A673 (cell line): Measurements from ENCODE around the gene MRS2. TPM values are rescaled to one million over a fixed set of nuclear protein-coding genes. Genes with fewer than 3 reads are reported as not detected.

Experiments
- BruUV-seq: library from RNA; stranded (reverse); fragments of 400-500 nt; replicated peaks from 2 replicates; lab custom pipeline; 2021; lab: Mats Ljungman, UMichigan
- CTCF ChIA-PET: fragments of 300-600 bp; sonication (Branson Sonifier 250); formaldehyde crosslinking; loops from one replicate; lab custom pipeline; 2022; ENCODE audit warnings: antibody characterized with exemption; lab: Charles Lee
- POLR2A ChIA-PET: fragments of 300-600 bp; sonication (Branson Sonifier 250); formaldehyde crosslinking; loops from one replicate; lab custom pipeline; 2022; ENCODE audit warnings: antibody characterized with exemption; ENCODE audit not compliant: low non-redundant PET; lab: Charles Lee
- DNase-seq: peaks from one replicate; pipeline ENCODE4 v3.0.0-alpha.2; 2015; ENCODE audit warnings: low spot score
- H3K27ac ChIP-seq: fragments of 200-600 bp; sonication (generic); 2 replicates; pipeline ENCODE4 v1.5.1; 2016; ENCODE audit warnings: mixed run types, low read depth, mild to moderate bottlenecking, mixed read lengths, antibody characterized with exemption, low read length; ENCODE audit not compliant: poor library complexity, severe bottlenecking
- H3K27me3 ChIP-seq: fragments of 200-600 bp; sonication (generic); replicated peaks from 2 replicates; pipeline ENCODE4 v1.6.1; 2017; ENCODE audit warnings: mixed run types, low read depth, mild to moderate bottlenecking, mixed read lengths, antibody characterized with exemption, low read length; ENCODE audit not compliant: insufficient read depth, poor library complexity
- H3K36me3 ChIP-seq: fragments of 200-600 bp; sonication (generic); 2 replicates; pipeline ENCODE4 v1.6.1; 2016; ENCODE audit warnings: mixed run types, mild to moderate bottlenecking, mixed read lengths, antibody characterized with exemption, low read length; ENCODE audit not compliant: insufficient read depth, poor library complexity, severe bottlenecking
- H3K4me1 ChIP-seq: fragments of 200-600 bp; sonication (generic); 2 replicates; pipeline ENCODE4 v1.6.1; 2017; ENCODE audit warnings: mixed run types, mild to moderate bottlenecking, mixed read lengths, antibody characterized with exemption, low read length; ENCODE audit not compliant: insufficient read depth, poor library complexity, severe bottlenecking
- H3K4me3 ChIP-seq: fragments of 200-600 bp; sonication (generic); 2 replicates; pipeline ENCODE4 v1.5.1; 2016; ENCODE audit warnings: low read depth, mixed run types, mild to moderate bottlenecking, mixed read lengths, low read length; ENCODE audit not compliant: poor library complexity, severe bottlenecking
- H3K9me3 ChIP-seq: fragments of 200-600 bp; sonication (generic); 2 replicates; pipeline ENCODE4 v1.6.1; 2016; ENCODE audit warnings: mixed run types, low read depth, mild to moderate bottlenecking, mixed read lengths, antibody characterized with exemption, low read length; ENCODE audit not compliant: poor library complexity, severe bottlenecking
- CTCF ChIP-seq: fragments of 300-800, 200-600 bp; sonication (generic); conservative IDR thresholded peaks from 2 replicates; pipeline ENCODE4 v1.5.1; 2017; ENCODE audit warnings: low read depth, mild to moderate bottlenecking, antibody characterized with exemption, low read length, moderate library complexity, mixed read lengths
- EZH2 ChIP-seq: fragments of 200-600 bp; sonication (generic); IDR thresholded peaks from 2 replicates; pipeline ENCODE4 v1.6.1; 2017; ENCODE audit warnings: borderline replicate concordance, low read depth, mild to moderate bottlenecking, mixed read lengths, antibody characterized with exemption, low read length; ENCODE audit not compliant: poor library complexity, severe bottlenecking
- intact Hi-C: fragments of 100-400 bp; cut with micrococcal nuclease; formaldehyde crosslinking; loops from one replicate; pipeline ENCODE4 v1.10.0; 2022; ENCODE audit not compliant: unreplicated experiment
- total RNA-seq: library from RNA; stranded (reverse); gene quantifications from 2 replicates; pipeline ENCODE4 v1.2.3, GENCODE V29; 2021

The MRS2 gene
- total RNA-seq, 1 experiment from 2014 or later, result 46.6 TPM

- CTCF ChIA-PET, result no interaction called here
- POLR2A ChIA-PET, result no interaction called here
Measured at GRCh38 chr6:24387818-24388217, 14.9 kb upstream of the MRS2 start.

DNA sequence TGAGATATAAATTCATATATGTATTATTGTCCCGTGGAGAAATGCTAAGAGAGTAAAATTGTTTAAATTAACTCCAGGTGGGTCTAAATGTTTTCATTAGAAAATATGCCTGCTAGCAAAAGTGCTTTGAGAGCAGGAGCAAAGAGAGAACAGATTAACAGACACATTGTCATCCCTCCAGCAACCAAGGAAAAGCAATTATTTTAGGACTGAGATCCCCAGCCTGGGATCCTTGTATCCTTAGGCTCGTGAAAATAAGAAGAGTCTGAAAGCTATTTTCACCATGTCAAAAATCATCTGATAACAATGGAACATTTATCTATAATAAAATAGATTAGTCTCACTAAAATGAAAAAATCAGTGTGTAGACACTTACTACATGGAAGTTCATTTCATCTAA is 11.5 kb upstream of the MRS2 start:
- H3K36me3 ChIP-seq, result no peaks in the 10 kb centered on the region
- no peaks in the 10 kb centered on the region for H3K9me3 ChIP-seq
- DNase-seq, result no peak
- H3K4me3 ChIP-seq, result no peak overlapping the region
- POLR2A ChIA-PET, result no interaction called here
- no peak for TF ChIP-seq CTCF
- no peak for TF ChIP-seq EZH2
- intact Hi-C loops, result no loop called here
- no peaks in the 10 kb centered on the region for H3K27me3 ChIP-seq
- no TSS peak for BruUV-seq
- H3K4me1 ChIP-seq, result peaks cover 14% of the 10 kb centered on the region
- CTCF ChIA-PET, result no interaction called here
- no peak overlapping the region for H3K27ac ChIP-seq

More at GRCh38 chr6:24387818-24388217, 14.9 kb upstream of the MRS2 start:
- Histone ChIP-seq H3K27ac (peak overlapping the region; percentile 40), H3K4me1 (peaks cover 18% of the 10 kb centered on the region), H3K36me3 (no peaks in the 10 kb centered on the region), H3K27me3 (no peaks in the 10 kb centered on the region), H3K4me3 (no peak overlapping the region), H3K9me3 (no peaks in the 10 kb centered on the region)
- no TSS peak for BruUV-seq
- DNase-seq, result no peak
- TF ChIP-seq EZH2 (no peak), CTCF (no peak)
- intact Hi-C loops, result no loop called here

DNA sequence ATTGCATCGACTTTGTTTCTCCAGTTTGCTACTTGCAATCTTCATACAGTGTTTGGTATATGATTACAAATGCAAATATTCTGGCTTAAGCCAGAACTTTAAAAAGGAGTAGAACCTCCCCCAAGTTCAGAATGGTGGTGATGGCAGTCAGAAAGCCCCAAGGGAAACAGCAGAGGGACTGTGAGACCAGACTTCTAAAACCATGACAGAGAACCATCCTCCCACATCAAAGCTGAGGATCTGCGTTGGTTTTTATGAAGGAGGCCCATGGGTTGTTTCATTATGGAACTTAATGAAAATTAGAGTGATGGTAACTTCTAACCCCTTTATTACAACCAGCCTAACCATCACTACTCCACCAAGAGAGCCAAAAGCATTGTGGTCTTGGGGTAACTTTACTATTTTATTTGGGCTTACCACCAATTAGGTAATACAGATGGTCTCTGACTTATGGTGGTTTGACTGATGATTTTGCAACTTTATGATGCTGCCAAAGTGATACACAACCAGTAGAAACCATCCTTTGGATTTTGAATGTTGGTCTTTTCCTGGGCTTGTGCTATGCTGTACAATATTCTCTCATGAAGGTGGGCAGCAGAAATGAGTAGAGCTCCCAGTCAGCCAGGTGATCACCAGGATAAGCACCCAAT is 10.9 kb upstream of the MRS2 start:
- Histone ChIP-seq H3K9me3 (peaks cover 5% of the 10 kb centered on the region), H3K36me3 (no peaks in the 10 kb centered on the region), H3K27ac (no peak overlapping the region), H3K27me3 (no peaks in the 10 kb centered on the region), H3K4me1 (peaks cover 14% of the 10 kb centered on the region), H3K4me3 (no peak overlapping the region)
- no TSS peak for BruUV-seq
- TF ChIP-seq CTCF (no peak), EZH2 (no peak)
- no peak for DNase-seq
- POLR2A ChIA-PET, result no interaction called here
- CTCF ChIA-PET, result no interaction called here
- intact Hi-C loops, result no loop called here
